ENCODE data around the gene EPN1. TPM values are rescaled to one million over a fixed set of nuclear protein-coding genes. Genes with fewer than 3 reads are reported as not detected.

The EPN1 gene
- total and polyA plus RNA-seq, 9 of the 15 experiments (the other 6 are each of a cell fraction or from before 2014, with no cell fraction given) = 0.08 to 138 (median 12.7) TPM

DNA sequence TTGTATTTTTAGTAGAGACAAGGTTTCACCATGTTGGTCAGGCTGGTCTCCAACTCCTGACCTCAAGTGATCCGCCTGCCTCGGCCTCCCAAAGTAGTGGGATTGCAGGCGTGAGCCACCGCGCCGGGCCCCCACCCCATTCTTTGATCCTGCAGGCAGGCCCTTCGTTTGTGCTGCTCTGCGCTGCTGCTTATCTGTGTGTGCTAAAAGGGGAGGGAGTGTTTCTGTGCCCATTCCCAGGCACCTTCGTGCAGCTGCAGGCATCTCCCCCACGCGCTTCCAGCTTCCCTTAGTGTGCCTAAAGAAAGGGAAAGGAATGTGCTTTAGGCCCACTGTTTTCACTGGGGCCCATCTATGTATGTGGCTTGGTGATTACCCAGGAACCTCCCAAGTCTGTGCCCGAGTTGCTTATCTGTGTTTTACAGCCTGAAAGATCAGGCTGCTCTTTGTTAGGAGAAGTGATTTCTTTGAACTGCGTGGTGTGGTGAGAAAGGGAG is 27.2 kb downstream of the EPN1 start (continued):
- TF ChIP-seq TAF7 (tag; IDR thresholded peaks at IDR 0.05) (no peak), CXXC5 (CRISPR knock-in tag; IDR thresholded peaks at IDR 0.05) (peak; percentile 68), NR2C2 (CRISPR knock-in tag; IDR thresholded peaks at IDR 0.05) (no peak), NR2C2 (tag; IDR thresholded peaks at IDR 0.05) (no peak), EGR1 (conservative IDR thresholded peaks at IDR 0.05) (peak; percentile 53), ZBTB7A (IDR thresholded peaks at IDR 0.05; ENCODE audit: borderline replicate concordance, control insufficient read depth, low read depth, low read length) (no peak), NFRKB (IDR thresholded peaks at IDR 0.05; ENCODE audit: low read depth) (no peak), IRF2 (CRISPR knock-in tag; IDR thresholded peaks at IDR 0.05) (no peak), KAT8 (IDR thresholded peaks at IDR 0.05; ENCODE audit: low read depth) (no peak), RAD21 (CRISPR knock-in tag; conservative IDR thresholded peaks at IDR 0.05 in 1 of 2, IDR thresholded peaks at IDR 0.05 in 1 of 2) (no peak), CCAR2 (IDR thresholded peaks at IDR 0.05; ENCODE audit: low read depth, low read length) (no peak), CHD1 (IDR thresholded peaks at IDR 0.05; ENCODE audit: low read length) (no peak), HNRNPLL (IDR thresholded peaks at IDR 0.05; ENCODE audit: low read depth, low read length, poor library complexity, severe bottlenecking) (no peak), ATF4 (CRISPR knock-in tag; IDR thresholded peaks at IDR 0.05) (no peak), NFE2L1 (tag; IDR thresholded peaks at IDR 0.05; ENCODE audit: borderline replicate concordance, low read depth) (no peak), DIDO1 (tag; IDR thresholded peaks at IDR 0.05; ENCODE audit: low read depth) (no peak), RAD51 (IDR thresholded peaks at IDR 0.05; ENCODE audit: borderline replicate concordance, low read depth) (no peak), FOXM1 (IDR thresholded peaks at IDR 0.05; ENCODE audit: low read depth) (peak; percentile 72), FOXM1 (CRISPR knock-in tag; IDR thresholded peaks at IDR 0.05; ENCODE audit: low read depth) (no peak), TAF15 (IDR thresholded peaks at IDR 0.05; ENCODE audit: low read depth, low read length) (no peak), CREB1 (IDR thresholded peaks at IDR 0.05) (no peak), CREB1 (CRISPR knock-in tag; IDR thresholded peaks at IDR 0.05) (no peak)
- TF ChIP-seq, protein P1, sequence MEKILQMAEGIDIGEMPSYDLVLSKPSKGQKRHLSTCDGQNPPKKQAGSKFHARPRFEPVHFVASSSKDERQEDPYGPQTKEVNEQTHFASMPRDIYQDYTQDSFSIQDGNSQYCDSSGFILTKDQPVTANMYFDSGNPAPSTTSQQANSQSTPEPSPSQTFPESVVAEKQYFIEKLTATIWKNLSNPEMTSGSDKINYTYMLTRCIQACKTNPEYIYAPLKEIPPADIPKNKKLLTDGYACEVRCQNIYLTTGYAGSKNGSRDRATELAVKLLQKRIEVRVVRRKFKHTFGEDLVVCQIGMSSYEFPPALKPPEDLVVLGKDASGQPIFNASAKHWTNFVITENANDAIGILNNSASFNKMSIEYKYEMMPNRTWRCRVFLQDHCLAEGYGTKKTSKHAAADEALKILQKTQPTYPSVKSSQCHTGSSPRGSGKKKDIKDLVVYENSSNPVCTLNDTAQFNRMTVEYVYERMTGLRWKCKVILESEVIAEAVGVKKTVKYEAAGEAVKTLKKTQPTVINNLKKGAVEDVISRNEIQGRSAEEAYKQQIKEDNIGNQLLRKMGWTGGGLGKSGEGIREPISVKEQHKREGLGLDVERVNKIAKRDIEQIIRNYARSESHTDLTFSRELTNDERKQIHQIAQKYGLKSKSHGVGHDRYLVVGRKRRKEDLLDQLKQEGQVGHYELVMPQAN (IDR thresholded peaks at IDR 0.05; ENCODE audit: borderline replicate concordance) = no peak
- TF ChIP-seq, protein P2, sequence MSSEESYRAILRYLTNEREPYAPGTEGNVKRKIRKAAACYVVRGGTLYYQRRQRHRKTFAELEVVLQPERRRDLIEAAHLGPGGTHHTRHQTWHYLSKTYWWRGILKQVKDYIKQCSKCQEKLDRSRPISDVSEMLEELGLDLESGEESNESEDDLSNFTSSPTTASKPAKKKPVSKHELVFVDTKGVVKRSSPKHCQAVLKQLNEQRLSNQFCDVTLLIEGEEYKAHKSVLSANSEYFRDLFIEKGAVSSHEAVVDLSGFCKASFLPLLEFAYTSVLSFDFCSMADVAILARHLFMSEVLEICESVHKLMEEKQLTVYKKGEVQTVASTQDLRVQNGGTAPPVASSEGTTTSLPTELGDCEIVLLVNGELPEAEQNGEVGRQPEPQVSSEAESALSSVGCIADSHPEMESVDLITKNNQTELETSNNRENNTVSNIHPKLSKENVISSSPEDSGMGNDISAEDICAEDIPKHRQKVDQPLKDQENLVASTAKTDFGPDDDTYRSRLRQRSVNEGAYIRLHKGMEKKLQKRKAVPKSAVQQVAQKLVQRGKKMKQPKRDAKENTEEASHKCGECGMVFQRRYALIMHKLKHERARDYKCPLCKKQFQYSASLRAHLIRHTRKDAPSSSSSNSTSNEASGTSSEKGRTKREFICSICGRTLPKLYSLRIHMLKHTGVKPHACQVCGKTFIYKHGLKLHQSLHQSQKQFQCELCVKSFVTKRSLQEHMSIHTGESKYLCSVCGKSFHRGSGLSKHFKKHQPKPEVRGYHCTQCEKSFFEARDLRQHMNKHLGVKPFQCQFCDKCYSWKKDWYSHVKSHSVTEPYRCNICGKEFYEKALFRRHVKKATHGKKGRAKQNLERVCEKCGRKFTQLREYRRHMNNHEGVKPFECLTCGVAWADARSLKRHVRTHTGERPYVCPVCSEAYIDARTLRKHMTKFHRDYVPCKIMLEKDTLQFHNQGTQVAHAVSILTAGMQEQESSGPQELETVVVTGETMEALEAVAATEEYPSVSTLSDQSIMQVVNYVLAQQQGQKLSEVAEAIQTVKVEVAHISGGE (CRISPR knock-in tag; IDR thresholded peaks at IDR 0.05) = peak in 1 of 3 experiments; percentile 73; a peak in 2 of 6 replicates
